GM18507 (cell line): Measurements from ENCODE around the gene ZBP1.

Experiments
- DNase-seq: peaks from one replicate; pipeline ENCODE4 v3.0.0; 2011; ENCODE audit warnings: low read depth; ENCODE audit not compliant: insufficient read length; ENCODE audit errors: extremely low spot score
- FAIRE-seq: peaks from 2 replicates; lab custom pipeline; 2011; peaks lifted over from hg19 to GRCh38; lab: Jason Lieb, UNC

ZBP1 gene

DNA sequence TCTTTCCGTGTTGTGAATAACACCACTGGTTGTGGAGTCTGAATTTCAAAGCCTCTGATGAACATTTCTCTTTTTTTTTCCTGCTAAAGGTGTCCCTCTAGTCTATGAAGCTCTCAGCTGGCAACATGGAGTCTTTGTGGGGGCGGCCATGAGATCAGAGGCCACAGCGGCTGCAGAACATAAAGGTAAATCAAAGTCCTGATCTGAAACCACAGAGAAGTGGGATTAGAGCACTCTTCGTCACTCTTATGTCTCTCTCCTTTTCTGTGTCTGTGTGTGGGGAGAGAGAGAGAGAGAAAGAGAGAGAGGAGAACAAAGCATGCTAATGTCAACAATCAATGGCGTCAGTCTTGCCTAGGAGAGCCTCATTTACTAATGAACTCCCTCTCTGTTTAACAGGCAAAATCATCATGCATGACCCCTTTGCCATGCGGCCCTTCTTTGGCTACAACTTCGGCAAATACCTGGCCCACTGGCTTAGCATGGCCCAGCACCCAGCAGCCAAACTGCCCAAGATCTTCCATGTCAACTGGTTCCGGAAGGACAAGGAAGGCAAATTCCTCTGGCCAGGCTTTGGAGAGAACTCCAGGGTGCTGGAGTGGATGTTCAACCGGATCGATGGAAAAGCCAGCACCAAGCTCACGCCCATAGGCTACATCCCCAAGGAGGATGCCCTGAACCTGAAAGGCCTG, 55.1 kb downstream of the ZBP1 start:
- DNase-seq (no peak), FAIRE-seq (no peak)

GRCh38 chr20:57564180-57564802, 55.9 kb downstream of the ZBP1 start:
- FAIRE-seq (no peak), DNase-seq (no peak)

GRCh38 chr20:57563522-57563921, 56.7 kb downstream of the ZBP1 start:
- no peak for FAIRE-seq
- DNase-seq: no peak

GRCh38 chr20:57562541-57563465, 57.4 kb downstream of the ZBP1 start:
- DNase-seq (no peak), FAIRE-seq (no peak)

DNA sequence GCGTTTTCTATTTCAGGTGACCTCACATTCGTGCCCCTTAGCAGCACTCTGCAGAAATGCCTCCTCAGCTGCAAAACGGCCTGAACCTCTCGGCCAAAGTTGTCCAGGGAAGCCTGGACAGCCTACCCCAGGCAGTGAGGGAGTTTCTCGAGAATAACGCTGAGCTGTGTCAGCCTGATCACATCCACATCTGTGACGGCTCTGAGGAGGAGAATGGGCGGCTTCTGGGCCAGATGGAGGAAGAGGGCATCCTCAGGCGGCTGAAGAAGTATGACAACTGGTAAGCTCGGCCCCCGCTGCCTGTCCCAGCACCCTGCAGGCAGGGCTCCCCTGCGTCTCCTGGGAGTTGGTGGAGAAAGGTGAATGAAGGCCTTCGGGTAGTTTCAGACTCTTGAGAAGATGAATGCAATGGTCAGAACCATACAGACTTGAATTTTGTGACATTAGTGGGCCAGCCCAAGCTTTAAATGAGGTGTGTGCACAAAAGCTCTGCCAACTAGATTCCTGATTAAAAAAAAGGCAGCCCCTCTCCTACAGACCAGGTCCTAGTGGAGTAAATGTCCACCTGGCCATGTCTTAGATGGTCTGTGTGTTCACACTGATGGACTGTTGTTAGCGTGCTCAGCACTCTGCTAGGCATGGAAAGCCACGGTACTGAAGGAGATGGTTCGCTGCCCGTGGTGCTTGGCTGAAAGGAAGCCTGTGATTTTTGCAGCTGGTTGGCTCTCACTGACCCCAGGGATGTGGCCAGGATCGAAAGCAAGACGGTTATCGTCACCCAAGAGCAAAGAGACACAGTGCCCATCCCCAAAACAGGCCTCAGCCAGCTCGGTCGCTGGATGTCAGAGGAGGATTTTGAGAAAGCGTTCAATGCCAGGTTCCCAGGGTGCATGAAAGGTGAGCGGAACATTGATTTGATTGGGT, 58.6 kb downstream of the ZBP1 start:
- no peak for DNase-seq

GRCh38 chr20:57560554-57561355, 59.5 kb downstream of the ZBP1 start, which contains the start of gene PCK1:
TSS of gene PCK1 (plus strand) at chr20:57561110. CDS start at chr20:57561412, 302 bp downstream.
- DNase-seq (no peak), FAIRE-seq (no peak)

More for the DNA sequence above, 58.6 kb downstream of the ZBP1 start:
- no peak for FAIRE-seq

GRCh38 chr20:57559658-57560553, 60.3 kb downstream of the ZBP1 start:
- DNase-seq: no peak
- no peak for FAIRE-seq

- DNase-seq: no peak
- FAIRE-seq: no peak
These were observed 61.0 kb downstream of the ZBP1 start for GRCh38 chr20:57559289-57559634.

DNA sequence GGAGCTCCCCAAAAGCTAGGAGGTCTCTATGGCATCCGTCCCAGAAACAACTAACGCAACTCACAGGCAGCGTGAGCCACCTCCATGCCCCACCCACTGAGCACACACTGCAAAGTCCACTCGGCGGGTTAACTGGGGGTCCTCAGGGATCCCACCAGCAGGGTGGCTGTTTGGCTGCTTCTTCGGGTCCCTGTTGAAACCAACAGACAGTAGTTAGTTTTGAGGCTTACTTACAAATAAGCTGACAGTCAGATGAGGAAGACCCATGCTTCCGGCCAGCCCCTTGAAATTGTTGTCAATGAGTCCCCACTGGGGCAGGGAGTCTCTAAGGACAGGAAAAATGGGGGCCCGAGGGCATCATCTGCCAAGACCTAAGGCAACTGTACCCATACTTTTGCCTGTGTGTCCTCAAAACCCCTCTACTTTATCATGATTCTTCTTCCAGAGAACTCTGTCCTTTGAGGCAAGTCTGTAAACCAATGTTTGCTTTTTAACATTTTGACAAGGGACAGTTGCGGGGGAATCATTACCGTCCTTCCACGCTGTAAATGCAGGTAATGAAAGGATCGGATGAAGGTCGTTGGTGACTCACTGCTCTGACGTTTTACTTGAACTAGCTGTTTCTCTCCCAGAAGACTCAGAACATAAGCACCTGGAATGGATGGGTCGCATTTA, 61.5 kb downstream of the ZBP1 start:
- FAIRE-seq (no peak), DNase-seq (no peak)

- FAIRE-seq (no peak), DNase-seq (no peak)
These were observed 62.2 kb downstream of the ZBP1 start for GRCh38 chr20:57557926-57558613.

DNA sequence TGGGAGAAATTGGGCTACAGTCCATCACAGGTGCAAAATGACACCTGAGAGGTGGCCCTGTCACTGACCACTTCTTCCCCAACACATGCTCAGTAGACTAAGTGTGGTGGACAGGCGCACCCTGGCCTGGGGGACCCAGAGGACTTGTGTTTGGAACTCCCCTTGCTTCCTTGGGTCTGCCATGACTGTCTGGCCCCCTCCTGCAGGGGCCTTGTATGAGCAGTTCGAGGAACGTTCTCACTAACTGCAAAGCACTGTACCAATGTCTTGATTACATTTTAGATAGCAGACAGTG, 63.3 kb downstream of the ZBP1 start:
- FAIRE-seq: no peak
- no peak for DNase-seq

- no peak for FAIRE-seq
- no peak for DNase-seq
These were observed 64.6 kb downstream of the ZBP1 start for GRCh38 chr20:57555457-57556184.
